8988T (cell line): ENCODE measurements around the gene DUSP19.

Source experiments
- DNase-seq: peaks from one replicate; pipeline ENCODE4 v3.0.0; 2011

Gene DUSP19

GRCh38 chr2:183126635-183127034, 48.1 kb downstream of the DUSP19 start:
- DNase-seq, result no peak

- no peak for DNase-seq
These were observed 55.5 kb downstream of the DUSP19 start for GRCh38 chr2:183134016-183134415.

- no peak for DNase-seq
These were observed 70.4 kb downstream of the DUSP19 start for GRCh38 chr2:183148955-183149354.

GRCh38 chr2:183149489-183149888, 70.9 kb downstream of the DUSP19 start:
- DNase-seq, result no peak
